ENCODE measurements around the gene ANXA2.
A peak's percentile ranks its signal among the peaks of the same experiment; 100 is the strongest.

The ANXA2 gene

DNA sequence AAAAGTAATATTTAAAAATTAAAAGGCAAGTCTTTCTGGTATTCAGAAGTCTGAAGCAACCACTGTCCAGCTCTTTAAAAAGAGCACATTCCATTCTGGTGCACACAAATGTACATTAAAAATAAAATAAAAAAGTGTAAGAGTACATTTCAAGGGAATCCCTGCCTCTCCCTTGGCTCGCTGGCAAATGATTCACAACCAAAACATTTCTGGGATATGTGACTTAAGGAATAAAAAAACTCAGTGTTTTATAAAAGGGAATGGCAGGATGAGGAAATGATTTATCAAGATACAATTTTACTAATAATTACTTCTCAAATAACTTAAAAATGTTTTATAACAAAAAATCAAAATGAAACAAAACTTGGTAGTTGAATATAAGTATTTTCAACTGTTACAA, 23.8 kb upstream of the ANXA2 start:
- H3K4me3 Mint-ChIP-seq: no peak overlapping the region

DNA sequence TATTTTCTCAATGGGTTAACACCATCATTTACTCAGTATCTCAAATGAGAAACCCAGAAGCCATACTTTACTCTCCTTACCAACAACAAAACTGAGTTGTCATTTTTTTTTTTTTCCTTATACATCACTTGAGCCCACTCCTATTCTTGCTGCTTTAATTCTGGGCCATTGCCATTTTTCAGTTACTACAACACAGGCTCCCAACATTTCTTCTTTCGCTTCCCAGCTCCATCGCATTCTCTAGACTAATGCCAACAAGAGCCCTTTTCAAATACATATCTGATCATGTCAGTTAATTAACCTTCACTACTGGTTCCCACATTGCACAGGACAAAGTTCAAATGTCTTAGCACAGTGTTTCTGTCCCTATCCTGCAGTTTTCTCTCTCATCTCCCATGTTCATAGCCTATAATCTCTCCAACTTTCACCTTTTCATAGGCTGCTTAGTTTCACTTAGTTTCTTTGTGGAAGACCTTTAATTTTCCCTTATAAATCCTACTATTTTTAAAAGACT, 22.5 kb upstream of the ANXA2 start:
- Mint-ChIP-seq H3K27ac (peak overlapping the region; percentile 16 to 61 (median 57)), H3K27me3 (ENCODE audit: low read depth) (no peaks in the 10 kb centered on the region), H3K36me3 (ENCODE audit: low read depth) (peaks cover 15% of the 10 kb centered on the region), H3K4me1 (peaks cover 42% of the 10 kb centered on the region), H3K4me3 (no peak overlapping the region), H3K9me3 (no peaks in the 10 kb centered on the region)
- TF ChIP-seq, protein P1, sequence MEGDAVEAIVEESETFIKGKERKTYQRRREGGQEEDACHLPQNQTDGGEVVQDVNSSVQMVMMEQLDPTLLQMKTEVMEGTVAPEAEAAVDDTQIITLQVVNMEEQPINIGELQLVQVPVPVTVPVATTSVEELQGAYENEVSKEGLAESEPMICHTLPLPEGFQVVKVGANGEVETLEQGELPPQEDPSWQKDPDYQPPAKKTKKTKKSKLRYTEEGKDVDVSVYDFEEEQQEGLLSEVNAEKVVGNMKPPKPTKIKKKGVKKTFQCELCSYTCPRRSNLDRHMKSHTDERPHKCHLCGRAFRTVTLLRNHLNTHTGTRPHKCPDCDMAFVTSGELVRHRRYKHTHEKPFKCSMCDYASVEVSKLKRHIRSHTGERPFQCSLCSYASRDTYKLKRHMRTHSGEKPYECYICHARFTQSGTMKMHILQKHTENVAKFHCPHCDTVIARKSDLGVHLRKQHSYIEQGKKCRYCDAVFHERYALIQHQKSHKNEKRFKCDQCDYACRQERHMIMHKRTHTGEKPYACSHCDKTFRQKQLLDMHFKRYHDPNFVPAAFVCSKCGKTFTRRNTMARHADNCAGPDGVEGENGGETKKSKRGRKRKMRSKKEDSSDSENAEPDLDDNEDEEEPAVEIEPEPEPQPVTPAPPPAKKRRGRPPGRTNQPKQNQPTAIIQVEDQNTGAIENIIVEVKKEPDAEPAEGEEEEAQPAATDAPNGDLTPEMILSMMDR (IDR thresholded peaks at IDR 0.05; ENCODE audit: unreplicated experiment in 3 of 3): no peak

More for the DNA sequence above, 23.8 kb upstream of the ANXA2 start:
- TF ChIP-seq, protein P1 (IDR thresholded peaks at IDR 0.05; ENCODE audit: unreplicated experiment in 3 of 3): no peak
- H3K27ac Mint-ChIP-seq: peak overlapping the region in 1 of 3 experiments; percentile 22
- H3K4me1 Mint-ChIP-seq: peaks cover 47% of the 10 kb centered on the region
- H3K27me3 Mint-ChIP-seq (ENCODE audit: low read depth): no peaks in the 10 kb centered on the region
- peaks cover 15% of the 10 kb centered on the region for H3K36me3 Mint-ChIP-seq (ENCODE audit: low read depth)
- H3K9me3 Mint-ChIP-seq: no peaks in the 10 kb centered on the region

DNA sequence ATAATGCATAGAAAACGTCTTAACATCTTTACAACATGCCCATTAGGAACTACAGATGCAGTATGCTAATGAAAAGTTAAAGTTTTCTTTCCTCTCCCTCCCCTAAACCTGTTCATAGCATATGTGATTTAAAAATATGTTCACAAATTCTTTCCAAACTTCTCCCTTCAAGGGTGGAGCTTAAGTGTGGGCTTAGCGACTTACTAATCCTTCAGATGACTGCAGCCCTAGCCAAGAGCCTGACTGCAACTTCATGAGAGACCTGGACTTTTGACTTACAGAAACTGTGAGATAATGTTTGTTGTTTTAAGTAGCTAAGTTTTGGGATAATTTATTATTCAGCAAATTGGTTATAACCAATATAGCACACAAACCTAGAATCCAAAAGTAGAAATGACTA, 22.0 kb upstream of the ANXA2 start:
- no peak overlapping the region for H3K4me3 Mint-ChIP-seq
- no peaks in the 10 kb centered on the region for H3K27me3 Mint-ChIP-seq (ENCODE audit: low read depth)
- peak overlapping the region; percentile 4 to 67 (median 16) for H3K27ac Mint-ChIP-seq
- peaks cover 37% of the 10 kb centered on the region for H3K4me1 Mint-ChIP-seq
- TF ChIP-seq, protein P1 (IDR thresholded peaks at IDR 0.05; ENCODE audit: unreplicated experiment in 3 of 3): no peak
- H3K9me3 Mint-ChIP-seq: no peaks in the 10 kb centered on the region
- peaks cover 15% of the 10 kb centered on the region for H3K36me3 Mint-ChIP-seq (ENCODE audit: low read depth)

DNA sequence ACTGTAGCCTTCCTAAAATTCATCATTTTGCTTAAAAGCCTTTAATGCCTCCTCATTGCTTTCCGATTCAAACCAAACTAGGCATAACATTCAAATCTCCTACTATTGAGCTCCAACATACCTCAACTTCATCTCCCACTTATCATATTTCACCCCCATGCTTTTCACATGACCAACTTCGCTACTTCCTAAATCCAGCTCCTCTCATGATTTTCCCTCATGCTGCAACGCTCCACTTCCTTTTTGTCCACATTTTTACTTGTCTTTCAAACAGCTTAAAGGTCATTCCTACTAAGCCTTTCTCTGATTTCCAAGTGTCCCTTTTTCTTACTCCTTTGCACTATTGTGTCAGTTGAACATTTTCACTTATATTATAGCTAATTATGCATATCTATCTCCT, 20.3 kb upstream of the ANXA2 start:
- Mint-ChIP-seq H3K4me3 (no peak overlapping the region), H3K27me3 (ENCODE audit: low read depth) (no peaks in the 10 kb centered on the region), H3K27ac (peak overlapping the region in 1 of 3 experiments; percentile 2), H3K9me3 (no peaks in the 10 kb centered on the region), H3K36me3 (ENCODE audit: low read depth) (peaks cover 12% of the 10 kb centered on the region), H3K4me1 (peaks cover 36% of the 10 kb centered on the region)
- TF ChIP-seq, protein P1 (IDR thresholded peaks at IDR 0.05; ENCODE audit: unreplicated experiment in 3 of 3): no peak

DNA sequence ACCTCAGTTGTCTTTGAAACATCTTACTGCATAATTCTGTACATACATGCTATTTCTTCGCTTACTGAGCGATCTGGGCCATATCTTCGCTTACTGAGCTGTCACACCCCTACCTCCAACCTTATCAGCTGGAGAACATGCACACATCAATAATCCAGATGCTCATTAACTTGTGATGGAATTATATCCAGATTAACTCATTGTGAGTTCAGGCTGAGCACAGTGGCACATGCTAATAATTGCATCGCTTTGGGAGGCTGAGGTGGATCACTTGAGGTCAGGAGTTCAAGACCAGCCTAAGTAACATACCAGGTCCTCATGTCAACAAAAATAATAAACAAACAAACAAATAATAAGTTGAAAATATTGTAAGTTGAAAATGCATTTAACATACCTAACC, 19.3 kb upstream of the ANXA2 start:
- Mint-ChIP-seq H3K27ac (peak overlapping the region in 1 of 3 experiments; percentile 32), H3K4me1 (peaks cover 37% of the 10 kb centered on the region), H3K4me3 (no peak overlapping the region), H3K36me3 (ENCODE audit: low read depth) (peaks cover 12% of the 10 kb centered on the region), H3K27me3 (ENCODE audit: low read depth) (no peaks in the 10 kb centered on the region), H3K9me3 (no peaks in the 10 kb centered on the region)
- TF ChIP-seq, protein P1 (IDR thresholded peaks at IDR 0.05; ENCODE audit: unreplicated experiment in 3 of 3): no peak

DNA sequence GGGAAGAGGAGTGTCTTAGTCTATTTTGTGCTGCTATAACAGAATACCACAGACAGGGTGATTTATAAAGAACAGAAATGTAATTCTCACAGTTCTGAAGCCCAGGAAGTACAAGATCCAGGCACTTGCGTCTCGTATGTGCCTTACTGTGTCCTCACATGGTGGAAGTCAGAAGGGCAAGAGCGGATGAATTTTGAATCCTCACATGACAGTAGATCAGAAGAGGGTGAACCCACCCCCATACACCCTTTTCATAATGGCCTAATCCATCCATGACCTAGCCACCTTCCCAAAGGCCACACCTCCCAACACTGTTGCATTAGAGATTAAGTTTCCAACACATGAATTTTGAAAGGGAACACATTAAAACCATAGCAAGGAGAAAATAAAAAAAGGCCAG, 18.7 kb upstream of the ANXA2 start:
- H3K27me3 Mint-ChIP-seq (ENCODE audit: low read depth): no peaks in the 10 kb centered on the region
- H3K4me3 Mint-ChIP-seq: no peak overlapping the region
- H3K4me1 Mint-ChIP-seq: peaks cover 37% of the 10 kb centered on the region
- H3K27ac Mint-ChIP-seq: no peak overlapping the region
- H3K36me3 Mint-ChIP-seq (ENCODE audit: low read depth): peaks cover 12% of the 10 kb centered on the region
- TF ChIP-seq, protein P1 (IDR thresholded peaks at IDR 0.05; ENCODE audit: unreplicated experiment in 3 of 3): no peak
- H3K9me3 Mint-ChIP-seq: no peaks in the 10 kb centered on the region
